ENCODE data around the gene C2CD5. TPM values are rescaled to one million over a fixed set of nuclear protein-coding genes. Genes with fewer than 3 reads are reported as not detected.
A peak's percentile ranks its signal among the peaks of the same experiment; 100 is the strongest.

C2CD5 gene
- total RNA-seq, 1 experiment from 2014 or later = 14.4 TPM

GRCh38 chr12:22416801-22417200 is 127.5 kb downstream of the C2CD5 start:
- DNase-seq (ENCODE audit: low spot score) = no peak

DNA sequence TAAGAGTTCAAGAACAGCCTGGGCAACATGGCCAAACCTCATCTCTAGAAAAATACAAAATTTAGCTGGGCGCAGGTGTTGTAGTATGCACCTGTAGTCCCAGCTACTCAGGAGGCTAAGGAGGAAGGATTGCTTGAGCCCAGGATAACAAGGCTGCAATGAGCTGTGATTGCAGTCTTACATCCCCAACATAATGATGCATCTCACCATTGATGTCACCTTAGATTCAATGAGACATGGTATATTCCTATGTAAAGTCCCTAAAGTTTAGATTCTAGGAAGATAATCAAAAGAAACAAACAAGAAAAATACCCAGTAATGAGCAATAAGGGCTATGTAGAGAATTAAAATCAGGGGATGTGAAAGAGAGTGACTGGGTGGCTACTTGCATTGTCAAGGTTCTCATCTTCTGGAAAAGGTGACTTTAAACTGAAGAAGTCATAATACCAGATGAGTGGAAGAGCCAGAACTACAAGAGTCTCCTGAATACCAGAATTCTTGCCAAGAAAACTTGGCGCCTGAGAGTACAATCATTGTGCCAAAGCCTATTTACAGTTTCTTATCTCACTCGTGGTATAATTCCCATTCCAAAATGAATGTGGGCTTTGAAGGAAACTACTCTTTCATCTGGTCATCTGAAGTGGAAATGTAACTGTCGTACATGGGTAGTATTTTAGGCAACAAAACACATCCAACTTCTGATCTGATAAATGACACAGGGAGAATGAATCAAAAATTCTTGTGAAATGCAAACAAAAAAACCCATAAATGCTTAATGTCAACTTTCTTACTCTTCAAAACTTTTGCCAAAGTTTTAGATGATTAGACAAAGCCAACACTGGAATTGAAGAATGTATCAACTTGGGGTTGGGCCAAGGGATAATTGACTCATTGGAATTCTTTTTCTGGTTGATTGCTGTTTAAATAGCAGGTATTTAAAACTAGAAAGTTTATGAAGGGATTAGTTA is 128.7 kb downstream of the C2CD5 start:
- DNase-seq (ENCODE audit: low spot score) = peak; percentile 50

GRCh38 chr12:22414742-22415141 is 129.6 kb downstream of the C2CD5 start:
- no peak for DNase-seq (ENCODE audit: low spot score)

GRCh38 chr12:22413592-22413991 is 130.8 kb downstream of the C2CD5 start:
- DNase-seq (ENCODE audit: low spot score) = no peak

GRCh38 chr12:22412581-22412980 is 131.8 kb downstream of the C2CD5 start:
- DNase-seq (ENCODE audit: low spot score) = no peak

DNA sequence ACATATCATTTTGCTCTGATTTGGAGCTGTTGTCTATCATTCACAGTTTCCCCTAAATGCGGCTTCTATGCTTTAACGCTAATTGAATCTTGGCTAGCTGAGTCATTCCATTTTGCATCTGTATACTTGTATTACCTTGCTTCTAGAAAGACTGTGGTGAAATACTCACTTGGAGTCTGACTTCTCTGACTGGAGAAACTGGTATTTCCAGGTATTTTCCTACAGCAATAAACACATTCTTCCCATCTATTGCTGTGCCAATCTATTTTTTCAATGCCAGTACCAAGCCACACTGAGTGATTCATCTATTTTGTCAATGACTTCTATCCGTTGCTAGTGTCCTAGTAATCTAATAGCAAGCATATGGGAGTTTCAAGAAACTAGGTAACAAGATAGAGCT is 133.9 kb downstream of the C2CD5 start:
- DNase-seq (ENCODE audit: low spot score) = peak; percentile 86

DNA sequence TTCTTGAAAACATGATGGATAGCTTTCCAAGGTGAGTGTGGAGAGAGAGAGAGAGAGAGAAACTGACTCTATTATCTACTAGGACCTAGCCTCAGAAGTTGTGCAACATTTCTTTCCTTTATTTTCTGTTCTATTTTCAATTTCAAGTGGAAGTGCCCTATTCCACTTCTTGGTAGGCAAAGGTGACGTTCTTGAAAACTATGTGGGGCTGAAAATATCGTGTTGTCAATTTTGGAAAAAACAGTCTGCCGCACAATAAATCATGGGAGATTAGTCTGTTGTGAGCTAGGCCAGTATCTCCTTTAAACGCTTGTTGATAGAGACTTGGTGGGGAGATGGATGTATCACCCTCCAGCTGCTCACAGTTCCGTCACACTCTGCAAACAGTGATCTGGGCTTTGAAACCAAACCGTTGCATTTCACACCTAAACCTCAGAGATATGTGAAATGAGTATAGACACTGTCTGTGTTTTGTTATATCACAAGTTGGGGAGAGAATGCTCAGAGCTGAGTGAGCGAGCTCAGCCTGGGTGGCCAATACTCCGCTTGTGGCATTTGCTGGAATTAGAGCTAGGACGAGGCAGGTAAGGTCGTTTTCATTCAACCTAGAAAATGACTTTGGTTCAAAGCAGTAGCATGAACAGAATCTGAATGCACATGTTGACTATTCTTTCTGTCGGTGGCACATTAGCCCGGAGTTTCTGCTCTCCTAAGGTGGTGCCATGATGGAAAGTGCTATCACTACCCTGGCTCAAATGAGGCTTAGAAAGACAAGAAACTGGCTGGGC is 134.8 kb downstream of the C2CD5 start:
- no peak for DNase-seq (ENCODE audit: low spot score)

DNA sequence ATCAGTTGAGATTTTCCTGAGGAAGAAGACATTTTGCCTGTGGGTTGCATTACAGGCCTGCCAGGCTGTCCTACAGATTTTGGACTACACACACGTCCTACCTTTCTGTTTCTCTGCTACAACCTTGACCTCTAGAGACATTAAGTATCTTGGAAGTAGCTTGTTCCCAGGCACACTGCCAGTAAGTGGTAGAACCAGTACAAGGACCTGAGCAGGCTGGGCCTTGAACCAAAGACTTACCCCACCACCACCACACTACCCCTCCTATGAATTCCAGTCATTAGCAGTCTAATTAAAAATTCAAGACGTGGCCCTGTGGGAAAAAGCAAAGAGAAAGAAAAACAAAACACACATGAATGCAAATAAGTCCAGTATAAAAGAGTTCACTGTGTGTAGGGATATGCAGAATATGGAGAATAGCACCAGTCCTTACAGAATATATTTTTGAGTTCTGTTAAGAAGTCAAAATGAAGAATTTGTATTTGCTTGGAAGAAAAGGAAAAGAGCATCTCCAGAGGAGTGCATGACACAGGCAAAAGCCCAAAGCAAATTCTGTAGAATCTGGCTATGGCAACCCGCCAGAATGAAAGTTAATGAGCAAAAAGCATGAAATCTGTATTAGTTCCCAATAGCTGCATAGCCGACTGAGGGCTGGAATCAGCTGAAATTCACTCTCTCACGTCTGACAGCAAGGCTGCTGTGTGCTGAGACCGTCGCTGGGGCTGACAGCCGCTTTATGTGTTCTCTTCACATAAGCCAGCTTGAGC is 135.5 kb downstream of the C2CD5 start:
- no peak for DNase-seq (ENCODE audit: low spot score)

GRCh38 chr12:22407397-22407796 is 136.9 kb downstream of the C2CD5 start:
- DNase-seq (ENCODE audit: low spot score) = no peak

DNA sequence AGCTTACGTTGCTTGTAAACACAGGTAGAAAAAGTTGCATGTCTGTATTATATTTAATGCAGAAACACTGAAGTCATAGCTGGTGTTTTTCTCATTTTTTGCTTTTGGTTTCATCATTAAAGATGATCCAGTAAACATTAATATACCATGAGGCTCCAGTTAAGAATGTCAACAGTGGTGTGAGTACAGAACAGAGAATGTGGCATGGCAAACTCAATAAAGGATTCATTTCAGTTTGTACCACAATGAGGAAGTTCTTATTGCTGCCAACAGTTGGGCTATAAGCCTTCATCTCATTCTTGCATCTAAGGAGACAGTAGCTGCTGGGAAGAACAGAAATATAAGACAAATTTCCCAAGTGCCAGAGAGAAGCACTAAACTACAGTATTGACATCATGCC is 137.7 kb downstream of the C2CD5 start:
- no peak for DNase-seq (ENCODE audit: low spot score)

GRCh38 chr12:22399464-22400180 is 144.7 kb downstream of the C2CD5 start:
- DNase-seq (ENCODE audit: low spot score) = no peak

Other genes starting within 250 kb of the C2CD5 start
- not detected in 2 replicates for gene ST8SIA1, start 209.8 kb downstream of the C2CD5 start, total RNA-seq (2014; rRNA removed; shearing (Covaris generic))
- 47.1 and 52.3 TPM in 2 replicates for gene ETNK1, start 80.6 kb upstream of the C2CD5 start, total RNA-seq (2014; rRNA removed; shearing (Covaris generic))